Measurements from ENCODE around the gene GLT8D1. TPM values are rescaled to one million over a fixed set of nuclear protein-coding genes. Genes with fewer than 3 reads are reported as not detected.

Gene GLT8D1
- polyA plus RNA-seq, 2 of the 4 experiments (the other 2 are of a cell fraction) = 37.3 to 58.5 TPM

- WGBS (ENCODE audit: missing lambda C conversion rate) = 79% methylated on average over 1 of the region's 1 CpG
- FAIRE-seq (no peak), ATAC-seq (no peak), DNase-seq (ENCODE audit: low read depth in 1 of 2, low spot score in 1 of 2) (no peak)
- Histone ChIP-seq H3K4me2 (peak overlapping the region; percentile 61), H3K4me3 (no peak overlapping the region), H3K9me3 (no peaks in the 10 kb centered on the region), H3K27ac (peak overlapping the region; percentile 7 to 79; a peak in 4 of 6 replicates), H3K4me1 (peaks cover 28% of the 10 kb centered on the region)
- no peak for TF ChIP-seq HDAC2 (IDR thresholded peaks at IDR 0.05)
- no peak for TF ChIP-seq USF2 (IDR thresholded peaks at IDR 0.05)
- ChIA-PET CTCF (interaction anchor here (1.0 to 1.6 kb wide), 2 partner anchors 13 to 200 kb away, joined by 3 read pairs; no protein-coding TSS in a partner anchor), POLR2A (interaction anchor here (0.7 to 1.5 kb wide), 2 partner anchors 13 to 34 kb away, joined by 5 to 8 read pairs; partner anchors contain the start of genes GLT8D1 and SPCS1)
These were observed 33.9 kb downstream of the GLT8D1 start for GRCh38 chr3:52671676-52672075.

DNA sequence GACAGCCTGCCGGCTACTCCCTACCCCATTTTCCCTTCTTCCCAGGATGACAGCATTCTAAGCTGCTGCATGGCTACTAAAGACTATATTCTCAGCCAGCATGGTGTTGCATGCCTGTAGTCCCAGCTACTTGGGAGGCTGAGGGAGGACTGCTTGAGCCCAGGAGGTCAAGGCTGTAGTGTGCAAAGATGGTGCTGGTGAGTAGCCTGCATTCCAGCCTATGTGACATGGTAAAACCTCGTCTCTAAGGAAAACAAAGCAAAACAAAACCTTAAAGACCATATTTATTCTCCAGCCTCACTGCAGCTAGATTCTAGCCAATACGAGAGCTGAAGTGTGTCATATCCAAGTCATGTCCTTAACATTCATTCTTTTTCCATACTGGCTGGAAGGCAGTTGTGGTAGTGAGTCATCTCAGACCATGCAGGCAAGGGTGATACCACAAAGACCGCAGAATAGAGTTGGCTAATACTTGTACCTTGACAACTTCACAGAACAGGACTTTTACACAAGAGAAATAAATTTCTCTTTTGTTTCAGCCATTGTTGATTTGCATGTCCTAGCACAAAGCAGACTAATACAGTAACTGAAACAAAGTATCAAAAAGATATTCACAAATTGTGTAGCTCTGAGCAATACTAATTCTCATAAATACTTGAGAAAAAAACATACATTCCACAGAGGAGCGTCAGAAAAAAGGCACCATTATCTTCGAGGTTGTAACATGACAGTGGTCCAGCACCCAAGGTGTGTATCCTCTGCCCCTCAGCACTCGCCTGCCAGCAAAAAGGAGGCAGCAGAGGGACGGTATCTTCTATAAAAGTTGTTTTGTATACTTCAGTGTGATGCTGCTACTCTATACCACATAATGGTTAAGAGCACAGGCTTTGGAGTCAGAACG is 34.7 kb downstream of the GLT8D1 start:
- CTCF ChIA-PET = interaction anchor here (1.6 kb wide), 1 partner anchor 199 kb away, joined by 3 read pairs; no protein-coding TSS in a partner anchor

GRCh38 chr3:52663098-52663497 is 42.5 kb downstream of the GLT8D1 start:
- 91% methylated on average over 3 of the region's 3 CpGs for WGBS (ENCODE audit: missing lambda C conversion rate)
- no peak for TF ChIP-seq HOXB13 (CRISPR knock-in tag; IDR thresholded peaks at IDR 0.05; ENCODE audit: low read depth)
- no peak for DNase-seq (ENCODE audit: low read depth in 1 of 2, low spot score in 1 of 2)
- Histone ChIP-seq H3K4me2 (no peak overlapping the region), H3K27ac (no peak overlapping the region), H3K9me3 (no peaks in the 10 kb centered on the region), H3K4me3 (no peak overlapping the region), H3K4me1 (no peaks in the 10 kb centered on the region)
- no peak for FAIRE-seq
- POLR2A ChIA-PET = no interaction called here
- ATAC-seq = no peak
- CTCF ChIA-PET = no interaction called here

More for the DNA sequence above, 34.7 kb downstream of the GLT8D1 start:
- peak overlapping the region; percentile 39 to 79; a peak in 5 of 6 replicates for H3K27ac ChIP-seq
- POLR2A ChIA-PET = interaction anchor here (1.2 to 1.5 kb wide), 2 partner anchors 35 to 132 kb away, joined by 3 to 5 read pairs; partner anchors contain the start of genes GLT8D1 and SPCS1
- peak overlapping the region; percentile 61 for H3K4me2 ChIP-seq
- no peaks in the 10 kb centered on the region for H3K9me3 ChIP-seq
- no peak overlapping the region for H3K4me3 ChIP-seq
- ATAC-seq = peak; percentile 98 to 100
- H3K4me1 ChIP-seq = peaks cover 28% of the 10 kb centered on the region
- no peak for FAIRE-seq
- 0 out of 2 replicates have a peak, but pooled peaks have one; percentile 22 for TF ChIP-seq MAX (IDR thresholded peaks at IDR 0.05)
- TF ChIP-seq FOSL2 (IDR thresholded peaks at IDR 0.05) = 0 out of 2 replicates have a peak, but pooled peaks have one; percentile 36
- peak; percentile 84 for TF ChIP-seq FOSL2 (CRISPR knock-in tag; IDR thresholded peaks at IDR 0.05)
- no peak for TF ChIP-seq RAD21 (conservative IDR thresholded peaks at IDR 0.05 in 1 of 2, IDR thresholded peaks at IDR 0.05 in 1 of 2)
- TF ChIP-seq RFX5 (IDR thresholded peaks at IDR 0.05) = no peak
- TF ChIP-seq HMGXB4 (CRISPR knock-in tag; IDR thresholded peaks at IDR 0.05; ENCODE audit: borderline replicate concordance) = no peak
- TF ChIP-seq POLR2A (IDR thresholded peaks at IDR 0.05; ENCODE audit: low read length) = no peak
- TF ChIP-seq KDM5A (IDR thresholded peaks at IDR 0.05) = no peak
- TF ChIP-seq CEBPB (IDR thresholded peaks at IDR 0.05) = peak in 1 of 2 experiments; percentile 53; a peak in 1 of 4 replicates
- no peak for TF ChIP-seq FOSB (CRISPR knock-in tag; IDR thresholded peaks at IDR 0.05)
- TF ChIP-seq MAFK (IDR thresholded peaks at IDR 0.05; ENCODE audit: partially characterized antibody) = no peak
- 37% methylated on average over 9 of the region's 9 CpGs for WGBS (ENCODE audit: missing lambda C conversion rate)
- DNase-seq (ENCODE audit: low read depth in 1 of 2, low spot score in 1 of 2) = peak; percentile 55 to 83

GRCh38 chr3:52660046-52660445 is 45.5 kb downstream of the GLT8D1 start:
- FAIRE-seq = no peak
- ChIA-PET POLR2A (no interaction called here), CTCF (interaction anchor here (0.8 kb wide), 1 partner anchor 232 kb away, joined by 3 read pairs; no protein-coding TSS in a partner anchor)
- H3K4me1 ChIP-seq = no peaks in the 10 kb centered on the region
- no peak overlapping the region for H3K4me3 ChIP-seq
- no peak for DNase-seq (ENCODE audit: low read depth in 1 of 2, low spot score in 1 of 2)
- no peak overlapping the region for H3K27ac ChIP-seq
- no peaks in the 10 kb centered on the region for H3K9me3 ChIP-seq
- ATAC-seq = no peak
- H3K4me2 ChIP-seq = no peak overlapping the region
- TF ChIP-seq HOXA7 (CRISPR knock-in tag; IDR thresholded peaks at IDR 0.05) (no peak), E2F6 (IDR thresholded peaks at IDR 0.05; ENCODE audit: borderline replicate concordance, low read depth) (no peak), RAD21 (conservative IDR thresholded peaks at IDR 0.05 in 1 of 2, IDR thresholded peaks at IDR 0.05 in 1 of 2) (no peak), USF2 (IDR thresholded peaks at IDR 0.05) (no peak), NPAS2 (CRISPR knock-in tag; IDR thresholded peaks at IDR 0.05; ENCODE audit: borderline replicate concordance) (no peak), MAFK (IDR thresholded peaks at IDR 0.05; ENCODE audit: partially characterized antibody) (no peak), FOSB (CRISPR knock-in tag; IDR thresholded peaks at IDR 0.05) (no peak), MYC (IDR thresholded peaks at IDR 0.05; ENCODE audit: borderline replicate concordance, low read length) (no peak)
- WGBS (ENCODE audit: missing lambda C conversion rate) = 56% methylated on average over 3 of the region's 3 CpGs

Measured in A549 (cell line).